Esophagus muscularis mucosa (tissue), 3 donors: ENCODE data around the gene FBRS.

ENCODE experiments used
- POLR2A ChIP-seq: fragments of 450-650 bp; IDR thresholded peaks from one replicate; pipeline ENCODE4 v1.6.1; 2017; ENCODE audit warnings: antibody characterized with exemption, moderate library complexity, mild to moderate bottlenecking, low read depth
- POLR2AphosphoS5 ChIP-seq, 2 donors: sonication (generic); formaldehyde crosslinking; IDR thresholded peaks; one replicate each; pipeline ENCODE4 v1.6.1; 2017; ENCODE audit warnings: antibody characterized with exemption in 2 of 2
- TF ChIP-seq, protein P1 (sequence below), 3 experiments: fragments of 200-600 bp in 2 of 3; fragments of 450-650 bp in 1 of 3; sonication (generic) in 2 of 3; IDR thresholded peaks; one replicate each; pipeline ENCODE4 v1.5.1; 2017 to 2019; ENCODE audit warnings: antibody characterized with exemption in 3 of 3, mild to moderate bottlenecking in 2 of 3, moderate library complexity in 1 of 3

DNA sequence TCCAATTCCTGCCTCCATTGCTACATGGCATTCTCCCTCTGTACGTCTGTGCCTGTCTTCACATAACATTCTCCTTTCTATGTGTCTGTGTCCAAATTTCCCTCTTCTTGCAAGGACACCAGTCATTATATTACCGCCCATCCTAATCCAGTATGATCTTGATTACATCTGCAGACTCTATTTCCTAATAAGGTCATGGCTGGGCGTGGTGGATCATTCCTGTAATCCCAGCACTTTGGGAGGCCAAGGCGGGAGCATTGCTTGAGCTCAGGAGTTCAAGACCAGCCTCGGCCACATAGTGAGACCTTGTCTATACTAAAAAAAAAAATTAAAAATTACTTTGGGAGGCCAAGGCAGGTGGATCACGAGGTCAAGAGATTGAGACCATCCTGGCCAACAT lies 12.5 kb upstream of the FBRS start:
- TF ChIP-seq, protein P1, sequence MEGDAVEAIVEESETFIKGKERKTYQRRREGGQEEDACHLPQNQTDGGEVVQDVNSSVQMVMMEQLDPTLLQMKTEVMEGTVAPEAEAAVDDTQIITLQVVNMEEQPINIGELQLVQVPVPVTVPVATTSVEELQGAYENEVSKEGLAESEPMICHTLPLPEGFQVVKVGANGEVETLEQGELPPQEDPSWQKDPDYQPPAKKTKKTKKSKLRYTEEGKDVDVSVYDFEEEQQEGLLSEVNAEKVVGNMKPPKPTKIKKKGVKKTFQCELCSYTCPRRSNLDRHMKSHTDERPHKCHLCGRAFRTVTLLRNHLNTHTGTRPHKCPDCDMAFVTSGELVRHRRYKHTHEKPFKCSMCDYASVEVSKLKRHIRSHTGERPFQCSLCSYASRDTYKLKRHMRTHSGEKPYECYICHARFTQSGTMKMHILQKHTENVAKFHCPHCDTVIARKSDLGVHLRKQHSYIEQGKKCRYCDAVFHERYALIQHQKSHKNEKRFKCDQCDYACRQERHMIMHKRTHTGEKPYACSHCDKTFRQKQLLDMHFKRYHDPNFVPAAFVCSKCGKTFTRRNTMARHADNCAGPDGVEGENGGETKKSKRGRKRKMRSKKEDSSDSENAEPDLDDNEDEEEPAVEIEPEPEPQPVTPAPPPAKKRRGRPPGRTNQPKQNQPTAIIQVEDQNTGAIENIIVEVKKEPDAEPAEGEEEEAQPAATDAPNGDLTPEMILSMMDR (IDR thresholded peaks at IDR 0.05), result no peak
- TF ChIP-seq POLR2A (no peak), POLR2AphosphoS5 (IDR thresholded peaks at IDR 0.05) (no peak)
